Mesothelial cell of epicardium (in vitro differentiated cells): ENCODE data around the gene TNFAIP8. TPM values are rescaled to one million over a fixed set of nuclear protein-coding genes. Genes with fewer than 3 reads are reported as not detected.

Source experiments
- DNase-seq, 2 experiments: peaks; one replicate each; pipeline ENCODE4 v3.0.0; 2021; ENCODE audit warnings: low spot score in 2 of 2; ENCODE audit not compliant: unreplicated experiment in 2 of 2
- H3K27ac Mint-ChIP-seq: 2 replicates; pipeline ENCODE4 v1.8.0; 2021; ENCODE audit warnings: mixed read lengths
- H3K27me3 Mint-ChIP-seq: 2 replicates; pipeline ENCODE4 v1.8.0; 2021; ENCODE audit warnings: low read depth, mixed read lengths
- H3K36me3 Mint-ChIP-seq: 2 replicates; pipeline ENCODE4 v1.8.0; 2021; ENCODE audit warnings: mixed read lengths
- H3K4me1 Mint-ChIP-seq: 2 replicates; pipeline ENCODE4 v1.8.0; 2021; ENCODE audit warnings: mixed read lengths
- H3K4me3 Mint-ChIP-seq: 2 replicates; pipeline ENCODE4 v1.8.0; 2021; ENCODE audit warnings: mild to moderate bottlenecking, moderate library complexity, mixed read lengths
- H3K9me3 Mint-ChIP-seq: 2 replicates; pipeline ENCODE4 v1.8.0; 2021; ENCODE audit warnings: mixed read lengths
- CTCF ChIP-seq: fragments of 200-600 bp; sonication (generic); IDR thresholded peaks from one replicate; pipeline ENCODE4 v1.5.0; 2021; ENCODE audit warnings: antibody characterized with exemption; ENCODE audit not compliant: unreplicated experiment
- total RNA-seq: library from RNA; stranded (reverse); gene quantifications from 3 replicates; pipeline ENCODE4 v1.2.1, GENCODE V29; 2021

TNFAIP8 gene
- total RNA-seq, 1 donor from 2014 or later = 26.5 TPM

- Mint-ChIP-seq H3K4me1 (peaks cover 54% of the 10 kb centered on the region), H3K27me3 (no peaks in the 10 kb centered on the region), H3K9me3 (no peaks in the 10 kb centered on the region), H3K4me3 (no peak overlapping the region), H3K27ac (peak overlapping the region; percentile 77), H3K36me3 (no peaks in the 10 kb centered on the region)
- no peak for TF ChIP-seq CTCF
- no peak for DNase-seq
Observed at GRCh38 chr5:119329666-119330065, 26.2 kb upstream of the TNFAIP8 start.

GRCh38 chr5:119330367-119331183 lies 25.2 kb upstream of the TNFAIP8 start:
- Mint-ChIP-seq H3K4me1 (peaks cover 62% of the 10 kb centered on the region), H3K27ac (no peak overlapping the region), H3K4me3 (no peak overlapping the region), H3K36me3 (no peaks in the 10 kb centered on the region), H3K27me3 (no peaks in the 10 kb centered on the region), H3K9me3 (no peaks in the 10 kb centered on the region)
- DNase-seq = no peak
- no peak for TF ChIP-seq CTCF

- no peak overlapping the region for H3K27ac Mint-ChIP-seq
- H3K36me3 Mint-ChIP-seq = no peaks in the 10 kb centered on the region
- H3K4me1 Mint-ChIP-seq = peaks cover 54% of the 10 kb centered on the region
- H3K4me3 Mint-ChIP-seq = no peak overlapping the region
- no peaks in the 10 kb centered on the region for H3K9me3 Mint-ChIP-seq
- no peak for TF ChIP-seq CTCF
- no peaks in the 10 kb centered on the region for H3K27me3 Mint-ChIP-seq
- DNase-seq = no peak
Observed at GRCh38 chr5:119331566-119332095, 24.2 kb upstream of the TNFAIP8 start.

DNA sequence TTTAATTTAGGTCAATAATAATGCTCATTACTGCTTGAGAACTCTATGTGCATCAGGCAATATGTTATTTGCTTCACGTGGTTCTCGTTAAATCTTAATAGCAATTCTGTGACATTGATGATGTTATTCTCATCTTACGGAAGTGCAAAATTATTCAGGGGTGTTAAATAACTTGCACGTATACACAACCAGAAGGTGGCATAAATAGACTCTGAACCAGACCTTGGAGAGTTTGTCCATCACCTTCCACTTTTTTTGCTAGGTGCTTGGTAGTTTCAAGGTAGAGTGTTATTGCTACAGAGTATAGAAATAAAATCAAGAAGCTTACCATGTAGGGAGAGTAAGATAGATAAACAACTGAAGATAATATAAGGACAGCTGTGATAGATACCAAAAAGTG lies 23.6 kb upstream of the TNFAIP8 start:
- no peaks in the 10 kb centered on the region for H3K9me3 Mint-ChIP-seq

GRCh38 chr5:119332978-119333401 lies 22.8 kb upstream of the TNFAIP8 start:
- TF ChIP-seq CTCF = no peak
- H3K27ac Mint-ChIP-seq = peak overlapping the region; percentile 93
- H3K4me1 Mint-ChIP-seq = peaks cover 60% of the 10 kb centered on the region

More for the DNA sequence above, 23.6 kb upstream of the TNFAIP8 start:
- peaks cover 58% of the 10 kb centered on the region for H3K4me1 Mint-ChIP-seq
- H3K36me3 Mint-ChIP-seq = no peaks in the 10 kb centered on the region
- H3K27me3 Mint-ChIP-seq = no peaks in the 10 kb centered on the region
- DNase-seq = no peak
- H3K4me3 Mint-ChIP-seq = no peak overlapping the region
- TF ChIP-seq CTCF = no peak
- peak overlapping the region; percentile 93 for H3K27ac Mint-ChIP-seq

More at GRCh38 chr5:119332978-119333401, 22.8 kb upstream of the TNFAIP8 start:
- no peak overlapping the region for H3K4me3 Mint-ChIP-seq
- DNase-seq = no peak
- H3K27me3 Mint-ChIP-seq = no peaks in the 10 kb centered on the region
- no peaks in the 10 kb centered on the region for H3K36me3 Mint-ChIP-seq
- no peaks in the 10 kb centered on the region for H3K9me3 Mint-ChIP-seq
